DOHH2 (cell line): ENCODE results near the gene C3AR1.
A peak's percentile ranks its signal among the peaks of the same experiment; 100 is the strongest.

Experiments used
- H3F3A ChIP-seq: fragments of 200-600 bp; sonication (generic), shearing (Covaris generic); 2 replicates; pipeline ENCODE4 v1.6.0; 2016; ENCODE audit warnings: antibody characterized with exemption, mild to moderate bottlenecking; ENCODE audit not compliant: control insufficient read depth, insufficient read depth
- H3K27ac ChIP-seq: fragments of 200-600 bp; sonication (generic); 2 replicates; pipeline ENCODE4 v1.5.1; 2014; ENCODE audit warnings: low read depth, mild to moderate bottlenecking, low read length, moderate library complexity
- H3K27me3 ChIP-seq: fragments of 200-600 bp; sonication (generic); 2 replicates; pipeline ENCODE4 v1.6.1; 2014; ENCODE audit warnings: mild to moderate bottlenecking, low read length, mixed read lengths; ENCODE audit not compliant: control insufficient read depth
- H3K36me3 ChIP-seq: fragments of 200-600 bp; sonication (generic); 2 replicates; pipeline ENCODE4 v1.6.1; 2014; ENCODE audit warnings: mild to moderate bottlenecking, low read length, moderate library complexity, mixed read lengths; ENCODE audit not compliant: control insufficient read depth
- H3K4me1 ChIP-seq: fragments of 200-600 bp; sonication (generic); 2 replicates; pipeline ENCODE4 v1.6.1; 2014; ENCODE audit warnings: mild to moderate bottlenecking, low read length, mixed read lengths; ENCODE audit not compliant: control insufficient read depth
- H3K4me2 ChIP-seq: fragments of 200-600 bp; sonication (generic); 2 replicates; pipeline ENCODE4 v1.6.0; 2014; ENCODE audit warnings: mild to moderate bottlenecking, low read length, moderate library complexity
- H3K4me3 ChIP-seq: fragments of 200-600 bp; sonication (generic); 2 replicates; pipeline ENCODE4 v1.5.1; 2014; ENCODE audit warnings: mild to moderate bottlenecking, low read length, mixed read lengths
- H3K79me2 ChIP-seq: fragments of 200-600 bp; sonication (generic); 2 replicates; pipeline ENCODE4 v1.6.1; 2014; ENCODE audit warnings: mild to moderate bottlenecking, low read length, mixed read lengths; ENCODE audit not compliant: control insufficient read depth
- H3K9me2 ChIP-seq: fragments of 200-600 bp; sonication (generic); replicated peaks from 2 replicates; pipeline ENCODE4 v1.6.1; 2014; ENCODE audit warnings: mild to moderate bottlenecking, low read length, mixed read lengths; ENCODE audit not compliant: control insufficient read depth
- H3K9me3 ChIP-seq: fragments of 200-600 bp; sonication (generic); 2 replicates; pipeline ENCODE4 v1.6.1; 2014; ENCODE audit warnings: antibody characterized with exemption, low read length, mixed read lengths; ENCODE audit not compliant: control insufficient read depth, insufficient read depth
- H4K20me1 ChIP-seq: fragments of 200-600 bp; sonication (generic); 2 replicates; pipeline ENCODE4 v1.6.0; 2014; ENCODE audit warnings: low read depth, mild to moderate bottlenecking, antibody characterized with exemption, low read length, moderate library complexity; ENCODE audit not compliant: control insufficient read depth, insufficient read depth
- EZH2phosphoT487 ChIP-seq: fragments of 200-600 bp; sonication (generic); IDR thresholded peaks from 2 replicates; pipeline ENCODE4 v1.6.1; 2017; ENCODE audit warnings: borderline replicate concordance, mild to moderate bottlenecking, antibody characterized with exemption, low read length, moderate library complexity, mixed read lengths
- TF ChIP-seq, protein P1 (sequence below): fragments of 200-600 bp; sonication (generic); IDR thresholded peaks from one replicate; pipeline ENCODE4 v1.5.1; 2014; ENCODE audit warnings: antibody characterized with exemption, mild to moderate bottlenecking, low read depth, low read length; ENCODE audit not compliant: poor library complexity, severe bottlenecking

Gene C3AR1

DNA sequence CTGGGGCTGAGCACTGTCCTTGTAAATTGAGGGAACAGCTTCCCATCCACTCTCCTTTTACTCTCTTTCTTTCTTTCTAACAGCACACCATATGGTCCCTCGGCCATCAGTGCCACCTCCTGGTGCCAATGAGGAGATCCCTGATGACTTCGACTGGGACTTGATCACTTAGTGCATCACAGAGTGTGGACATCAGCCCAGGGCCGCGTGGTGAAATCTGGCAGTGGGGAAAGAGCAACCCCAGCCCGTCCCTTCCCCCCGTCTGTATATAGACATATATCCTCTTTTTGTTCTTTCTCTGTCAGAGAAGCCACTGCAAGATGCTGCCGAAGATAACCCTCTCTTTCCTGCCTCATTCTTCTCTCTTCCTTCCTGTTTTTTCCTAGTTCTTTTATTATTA lies 13.5 kb downstream of the C3AR1 start:
- Histone ChIP-seq H3K4me3 (no peak overlapping the region), H3K27me3 (no peaks in the 10 kb centered on the region), H3F3A (no peaks in the 10 kb centered on the region), H3K9me2 (no peaks in the 10 kb centered on the region), H3K9me3 (no peaks in the 10 kb centered on the region), H3K36me3 (peaks cover 19% of the 10 kb centered on the region), H3K79me2 (no peaks in the 10 kb centered on the region), H3K4me1 (peaks cover 26% of the 10 kb centered on the region), H4K20me1 (no peaks in the 10 kb centered on the region), H3K4me2 (no peak overlapping the region), H3K27ac (no peak overlapping the region)
- TF ChIP-seq, protein P1, sequence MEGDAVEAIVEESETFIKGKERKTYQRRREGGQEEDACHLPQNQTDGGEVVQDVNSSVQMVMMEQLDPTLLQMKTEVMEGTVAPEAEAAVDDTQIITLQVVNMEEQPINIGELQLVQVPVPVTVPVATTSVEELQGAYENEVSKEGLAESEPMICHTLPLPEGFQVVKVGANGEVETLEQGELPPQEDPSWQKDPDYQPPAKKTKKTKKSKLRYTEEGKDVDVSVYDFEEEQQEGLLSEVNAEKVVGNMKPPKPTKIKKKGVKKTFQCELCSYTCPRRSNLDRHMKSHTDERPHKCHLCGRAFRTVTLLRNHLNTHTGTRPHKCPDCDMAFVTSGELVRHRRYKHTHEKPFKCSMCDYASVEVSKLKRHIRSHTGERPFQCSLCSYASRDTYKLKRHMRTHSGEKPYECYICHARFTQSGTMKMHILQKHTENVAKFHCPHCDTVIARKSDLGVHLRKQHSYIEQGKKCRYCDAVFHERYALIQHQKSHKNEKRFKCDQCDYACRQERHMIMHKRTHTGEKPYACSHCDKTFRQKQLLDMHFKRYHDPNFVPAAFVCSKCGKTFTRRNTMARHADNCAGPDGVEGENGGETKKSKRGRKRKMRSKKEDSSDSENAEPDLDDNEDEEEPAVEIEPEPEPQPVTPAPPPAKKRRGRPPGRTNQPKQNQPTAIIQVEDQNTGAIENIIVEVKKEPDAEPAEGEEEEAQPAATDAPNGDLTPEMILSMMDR = no peak
- no peak for TF ChIP-seq EZH2phosphoT487

GRCh38 chr12:8050600-8051250 lies 15.4 kb downstream of the C3AR1 start:
- TF ChIP-seq, protein P1 = no peak
- TF ChIP-seq EZH2phosphoT487 = no peak
- peak overlapping the region; percentile 38 for H3K27ac ChIP-seq
- H3K36me3 ChIP-seq = peaks cover 19% of the 10 kb centered on the region

DNA sequence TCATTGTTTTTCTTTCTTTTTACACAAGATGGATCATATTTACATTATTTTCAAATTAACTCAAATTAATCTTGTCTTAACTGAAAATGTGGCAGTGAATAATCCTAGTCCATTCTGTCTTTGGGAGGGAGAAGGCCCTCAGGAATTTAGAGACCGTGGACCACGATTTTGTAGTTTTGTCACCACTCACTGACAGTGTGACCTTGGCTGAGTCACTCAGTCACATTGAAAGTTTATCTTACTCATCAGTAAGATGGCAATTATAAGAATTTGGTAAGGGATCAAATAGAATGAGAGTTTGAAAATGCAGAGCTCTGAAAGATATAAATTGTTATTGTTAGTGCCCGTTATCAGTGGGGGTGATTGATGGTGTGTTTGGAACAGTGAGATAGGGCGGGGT lies 17.3 kb downstream of the C3AR1 start:
- Histone ChIP-seq H3K9me2 (no peaks in the 10 kb centered on the region), H3K79me2 (no peaks in the 10 kb centered on the region), H3K27me3 (no peaks in the 10 kb centered on the region), H3K36me3 (peaks cover 19% of the 10 kb centered on the region), H3K4me1 (peaks cover 26% of the 10 kb centered on the region), H3F3A (no peaks in the 10 kb centered on the region), H3K4me3 (no peak overlapping the region), H3K27ac (no peak overlapping the region), H4K20me1 (no peaks in the 10 kb centered on the region), H3K9me3 (no peaks in the 10 kb centered on the region), H3K4me2 (no peak overlapping the region)
- TF ChIP-seq EZH2phosphoT487 = no peak

More at GRCh38 chr12:8050600-8051250, 15.4 kb downstream of the C3AR1 start:
- Histone ChIP-seq H3K9me3 (no peaks in the 10 kb centered on the region), H3K9me2 (no peaks in the 10 kb centered on the region), H3F3A (no peaks in the 10 kb centered on the region), H3K27me3 (no peaks in the 10 kb centered on the region), H3K79me2 (no peaks in the 10 kb centered on the region), H3K4me1 (peaks cover 26% of the 10 kb centered on the region), H4K20me1 (no peaks in the 10 kb centered on the region), H3K4me2 (peak overlapping the region; percentile 59), H3K4me3 (peak overlapping the region; percentile 28; the same call in 1 of the 2 replicates)

- no peak overlapping the region for H3K4me2 ChIP-seq
- no peaks in the 10 kb centered on the region for H3K79me2 ChIP-seq
- no peak overlapping the region for H3K4me3 ChIP-seq
- H3K4me1 ChIP-seq = peaks cover 26% of the 10 kb centered on the region
- no peaks in the 10 kb centered on the region for H3K9me2 ChIP-seq
- H3K9me3 ChIP-seq = no peaks in the 10 kb centered on the region
- no peaks in the 10 kb centered on the region for H4K20me1 ChIP-seq
- H3K27me3 ChIP-seq = no peaks in the 10 kb centered on the region
- no peak for TF ChIP-seq EZH2phosphoT487
- TF ChIP-seq, protein P1 = no peak
- H3F3A ChIP-seq = no peaks in the 10 kb centered on the region
- no peak overlapping the region for H3K27ac ChIP-seq
- peaks cover 19% of the 10 kb centered on the region for H3K36me3 ChIP-seq
These were observed 18.3 kb downstream of the C3AR1 start for GRCh38 chr12:8047842-8048241.
